Measurements from ENCODE around the gene MORF4L1. TPM values are rescaled to one million over a fixed set of nuclear protein-coding genes. Genes with fewer than 3 reads are reported as not detected.
"Not testable (repeated sequence)": the region's sequence is repeated elsewhere in the genome, so short reads cannot be mapped to it uniquely, and the experiment has no call there.

MORF4L1 gene
- total and polyA plus RNA-seq, 5 donors, result 296 to 402 (median 364) TPM

DNA sequence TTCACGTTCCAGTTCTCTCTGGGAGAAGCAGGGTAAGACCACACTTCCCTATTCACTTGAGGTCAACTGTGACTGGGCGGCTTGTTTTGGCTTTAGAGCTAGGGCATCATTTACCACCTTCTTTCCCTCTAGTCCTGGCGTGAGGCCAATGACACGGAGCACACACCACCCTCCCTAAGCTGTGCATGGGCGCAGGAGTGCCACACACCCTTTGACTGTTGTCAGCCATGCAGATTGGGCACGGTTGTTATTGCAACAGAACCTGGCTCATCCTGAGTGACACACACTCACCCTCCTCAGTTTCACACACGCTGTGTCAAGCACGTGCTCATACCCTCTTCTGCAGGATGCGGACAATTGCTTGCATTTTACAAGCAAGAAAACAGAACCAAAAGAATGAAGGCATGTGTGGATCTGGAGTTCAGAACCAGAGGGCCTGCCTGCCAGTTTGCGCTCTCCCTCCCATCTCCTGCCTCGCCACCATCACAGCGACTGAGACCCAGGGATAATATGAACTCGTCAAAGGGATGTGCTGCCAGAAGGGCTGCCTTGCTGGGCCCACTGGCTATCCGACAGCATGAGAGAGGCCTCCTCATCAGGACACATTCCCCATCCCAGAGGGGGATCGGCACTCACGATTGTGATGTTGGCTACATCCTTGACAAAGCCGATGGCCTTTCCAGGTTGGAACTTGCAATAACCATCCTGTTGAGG lies 54.5 kb downstream of the MORF4L1 start:
- no peaks in the 10 kb centered on the region for H3K9me3 ChIP-seq (ENCODE audit: control insufficient read depth, low read length)
- no peak for DNase-seq
- no peak overlapping the region for H3K4me3 ChIP-seq (ENCODE audit: low read length)
- H3K4me1 ChIP-seq (ENCODE audit: control insufficient read depth, insufficient read depth, low read length), result peaks cover 2% of the 10 kb centered on the region
- no peak overlapping the region for H3K27ac ChIP-seq (ENCODE audit: low read length)
- ATAC-seq, result no peak
- no peaks in the 10 kb centered on the region for H3K27me3 ChIP-seq (ENCODE audit: control insufficient read depth, insufficient read depth)
- intact Hi-C loops (cut with DNase I), result no loop called here
- 82% methylated on average over 17 of the region's 17 CpGs for WGBS

GRCh38 chr15:78928176-78928575 lies 55.5 kb downstream of the MORF4L1 start:
- H3K27ac ChIP-seq (ENCODE audit: low read length); intact Hi-C loops (cut with DNase I); ATAC-seq; DNase-seq; H3K4me1 ChIP-seq (ENCODE audit: control insufficient read depth, insufficient read depth, low read length); H3K4me3 ChIP-seq (ENCODE audit: low read length); H3K9me3 ChIP-seq (ENCODE audit: control insufficient read depth, low read length); H3K27me3 ChIP-seq (ENCODE audit: control insufficient read depth, insufficient read depth): not testable (repeated sequence)
- WGBS, result 94% methylated on average over 14 of the region's 14 CpGs

DNA sequence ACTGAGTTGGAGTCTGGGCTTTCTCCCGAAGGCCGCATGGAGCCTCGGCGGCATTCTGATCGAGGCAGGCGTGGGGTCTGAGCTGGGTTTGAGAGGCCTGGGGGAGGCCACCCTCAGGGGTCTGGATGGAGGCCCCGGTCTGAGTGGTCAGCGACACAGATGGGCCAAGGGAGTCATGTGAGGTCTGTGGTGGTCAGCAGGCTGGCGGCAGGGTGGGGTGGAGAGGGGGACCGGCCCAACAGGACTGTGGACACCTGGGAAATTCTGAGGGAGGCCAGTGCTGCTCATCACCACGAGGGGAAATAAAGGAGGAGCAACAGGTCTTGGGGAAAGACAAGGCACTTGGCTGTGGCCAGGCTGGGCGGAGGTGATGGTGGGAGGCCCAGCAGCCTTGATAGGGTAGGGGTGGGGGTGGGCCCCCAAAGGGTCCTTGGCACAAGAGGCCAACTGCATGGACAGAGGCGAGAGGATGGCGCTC lies 56.0 kb downstream of the MORF4L1 start:
- DNase-seq (no peak), ATAC-seq (no peak)
- H3K4me3 ChIP-seq (ENCODE audit: low read length), result no peak overlapping the region
- WGBS, result 93% methylated on average over 14 of the region's 14 CpGs
- no peak overlapping the region for H3K27ac ChIP-seq (ENCODE audit: low read length)
- H3K27me3 ChIP-seq (ENCODE audit: control insufficient read depth, insufficient read depth), result no peaks in the 10 kb centered on the region
- H3K4me1 ChIP-seq (ENCODE audit: control insufficient read depth, insufficient read depth, low read length), result peaks cover 3% of the 10 kb centered on the region
- intact Hi-C loops (cut with DNase I), result no loop called here
- H3K9me3 ChIP-seq (ENCODE audit: control insufficient read depth, low read length), result no peaks in the 10 kb centered on the region

DNA sequence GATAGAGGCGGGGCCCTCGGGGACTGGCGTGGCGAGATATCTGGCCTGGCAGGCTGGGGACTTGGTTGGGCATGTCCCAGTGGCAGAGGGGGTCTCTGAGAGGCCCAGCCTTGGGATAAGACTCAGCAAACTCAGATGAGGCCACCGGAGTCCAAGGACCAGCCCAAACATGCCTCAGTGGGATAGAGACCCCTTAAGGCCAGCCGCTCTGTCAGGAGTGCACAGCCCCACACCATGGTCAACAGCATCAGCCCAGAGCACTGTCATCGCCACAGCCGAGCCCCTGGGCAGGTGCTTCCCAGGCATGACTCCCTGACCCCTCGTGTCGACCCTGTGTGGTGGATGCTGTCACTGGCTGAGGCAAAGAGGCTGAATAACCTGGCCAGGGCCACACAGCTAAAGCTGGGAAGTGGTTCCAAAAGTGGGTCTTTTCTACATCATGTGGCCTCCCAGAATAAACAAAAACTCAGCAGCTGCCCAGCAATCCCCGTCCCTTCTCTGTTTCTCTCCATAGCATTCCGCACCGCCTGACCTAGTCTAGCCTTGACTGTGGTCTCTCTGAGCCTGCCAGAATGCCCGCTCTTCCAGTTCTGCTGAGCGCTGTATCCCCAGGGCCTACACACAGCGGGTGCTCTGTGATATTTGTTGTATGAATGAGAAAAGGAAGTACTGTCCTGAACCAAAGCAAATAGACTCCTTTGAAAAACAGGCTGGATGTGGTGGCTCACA lies 57.0 kb downstream of the MORF4L1 start:
- intact Hi-C loops (cut with DNase I), result no loop called here
- Histone ChIP-seq H3K9me3 (ENCODE audit: control insufficient read depth, low read length) (no peaks in the 10 kb centered on the region), H3K4me3 (ENCODE audit: low read length) (no peak overlapping the region), H3K4me1 (ENCODE audit: control insufficient read depth, insufficient read depth, low read length) (peaks cover 8% of the 10 kb centered on the region), H3K27me3 (ENCODE audit: control insufficient read depth, insufficient read depth) (no peaks in the 10 kb centered on the region), H3K27ac (ENCODE audit: low read length) (no peak overlapping the region)
- ATAC-seq, result no peak
- DNase-seq, result no peak
- 92% methylated on average over 16 of the region's 16 CpGs for WGBS

GRCh38 chr15:78930577-78931388 lies 58.1 kb downstream of the MORF4L1 start:
- ATAC-seq (peak; percentile 12 to 30), DNase-seq (no peak)
- intact Hi-C loops (cut with DNase I), result no loop called here
- WGBS, result 71% methylated on average over 11 of the region's 11 CpGs
- Histone ChIP-seq H3K4me1 (ENCODE audit: control insufficient read depth, insufficient read depth, low read length) (peaks cover 8% of the 10 kb centered on the region), H3K9me3 (ENCODE audit: control insufficient read depth, low read length) (no peaks in the 10 kb centered on the region), H3K4me3 (ENCODE audit: low read length) (no peak overlapping the region), H3K27me3 (ENCODE audit: control insufficient read depth, insufficient read depth) (no peaks in the 10 kb centered on the region), H3K27ac (ENCODE audit: low read length) (no peak overlapping the region)

DNA sequence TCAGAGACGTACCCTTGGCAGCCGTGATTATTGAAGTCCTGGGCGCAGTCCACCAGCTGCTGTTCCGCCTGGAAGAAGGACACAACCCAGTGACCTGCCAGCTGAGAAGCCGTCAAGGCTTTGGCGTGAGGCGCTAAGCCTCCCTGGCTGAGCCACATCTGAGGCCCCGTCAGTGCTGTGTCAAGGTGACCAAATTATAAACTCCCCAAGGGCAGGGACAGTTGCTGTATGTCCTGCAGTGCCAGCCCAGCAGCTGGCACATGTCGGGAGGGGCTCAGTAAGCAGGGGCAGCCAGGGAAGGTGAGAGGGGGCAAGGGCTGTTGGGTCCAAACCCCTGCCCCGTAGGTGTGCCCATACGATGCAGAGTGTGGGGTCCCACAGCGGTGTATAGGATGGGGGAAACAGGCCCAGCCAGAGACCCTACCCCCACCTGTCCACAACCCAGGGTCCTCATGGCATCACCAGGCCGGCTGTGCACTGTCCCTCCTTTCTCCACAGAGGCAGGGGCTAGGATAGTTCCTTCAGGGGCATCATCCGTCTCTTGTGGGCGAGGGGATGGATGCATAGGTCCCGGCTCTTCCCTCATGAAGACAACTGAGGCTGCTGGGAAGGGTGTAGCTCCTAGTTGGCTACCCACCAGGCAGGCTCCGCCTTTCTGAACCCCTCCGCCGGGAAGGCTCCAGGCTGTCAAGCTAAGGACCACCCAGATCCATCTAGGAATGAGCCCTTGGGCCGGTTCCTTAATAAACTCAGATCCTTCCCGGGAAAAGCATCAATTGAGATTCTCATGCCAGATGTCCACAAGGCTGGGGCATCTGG lies 59.0 kb downstream of the MORF4L1 start:
- 79% methylated on average over 21 of the region's 21 CpGs for WGBS
- H3K9me3 ChIP-seq (ENCODE audit: control insufficient read depth, low read length), result no peaks in the 10 kb centered on the region
- DNase-seq (no peak), ATAC-seq (no peak)
- H3K27me3 ChIP-seq (ENCODE audit: control insufficient read depth, insufficient read depth), result no peaks in the 10 kb centered on the region
- intact Hi-C loops (cut with DNase I), result no loop called here
- H3K4me3 ChIP-seq (ENCODE audit: low read length), result no peak overlapping the region
- no peak overlapping the region for H3K27ac ChIP-seq (ENCODE audit: low read length)
- H3K4me1 ChIP-seq (ENCODE audit: control insufficient read depth, insufficient read depth, low read length), result peaks cover 8% of the 10 kb centered on the region

DNA sequence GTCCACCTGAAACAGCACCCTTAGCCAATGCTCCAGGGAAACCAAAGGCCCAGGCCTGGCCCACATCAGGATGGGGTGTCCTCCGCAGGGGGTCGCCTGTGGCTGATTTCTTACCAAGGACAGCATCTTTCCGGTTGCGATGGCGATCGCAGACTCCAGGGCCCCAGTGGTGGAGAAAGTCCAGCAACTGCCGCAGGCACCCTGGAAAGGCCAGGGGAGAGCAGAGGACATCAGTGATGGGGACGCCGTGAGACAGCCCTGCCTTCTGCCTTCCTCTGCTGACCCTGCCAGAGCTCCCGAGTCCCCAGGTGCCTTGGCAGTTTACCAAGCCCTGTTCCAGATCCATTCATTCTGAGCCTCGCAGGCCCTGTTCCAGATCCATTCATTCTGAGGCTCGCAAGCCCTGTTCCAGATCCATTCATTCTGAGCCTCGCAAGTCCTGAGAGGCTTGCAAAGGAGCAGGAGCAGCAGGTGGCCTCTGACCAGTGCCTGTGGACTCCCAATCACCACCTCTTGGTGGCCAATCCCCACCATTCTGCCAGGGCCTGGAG lies 59.6 kb downstream of the MORF4L1 start:
- 80% methylated on average over 13 of the region's 13 CpGs for WGBS
- ATAC-seq (no peak), DNase-seq (no peak)
- Histone ChIP-seq H3K27me3 (ENCODE audit: control insufficient read depth, insufficient read depth) (no peaks in the 10 kb centered on the region), H3K4me1 (ENCODE audit: control insufficient read depth, insufficient read depth, low read length) (peaks cover 8% of the 10 kb centered on the region), H3K4me3 (ENCODE audit: low read length) (no peak overlapping the region), H3K9me3 (ENCODE audit: control insufficient read depth, low read length) (no peaks in the 10 kb centered on the region), H3K27ac (ENCODE audit: low read length) (no peak overlapping the region)
- intact Hi-C loops (cut with DNase I), result no loop called here

DNA sequence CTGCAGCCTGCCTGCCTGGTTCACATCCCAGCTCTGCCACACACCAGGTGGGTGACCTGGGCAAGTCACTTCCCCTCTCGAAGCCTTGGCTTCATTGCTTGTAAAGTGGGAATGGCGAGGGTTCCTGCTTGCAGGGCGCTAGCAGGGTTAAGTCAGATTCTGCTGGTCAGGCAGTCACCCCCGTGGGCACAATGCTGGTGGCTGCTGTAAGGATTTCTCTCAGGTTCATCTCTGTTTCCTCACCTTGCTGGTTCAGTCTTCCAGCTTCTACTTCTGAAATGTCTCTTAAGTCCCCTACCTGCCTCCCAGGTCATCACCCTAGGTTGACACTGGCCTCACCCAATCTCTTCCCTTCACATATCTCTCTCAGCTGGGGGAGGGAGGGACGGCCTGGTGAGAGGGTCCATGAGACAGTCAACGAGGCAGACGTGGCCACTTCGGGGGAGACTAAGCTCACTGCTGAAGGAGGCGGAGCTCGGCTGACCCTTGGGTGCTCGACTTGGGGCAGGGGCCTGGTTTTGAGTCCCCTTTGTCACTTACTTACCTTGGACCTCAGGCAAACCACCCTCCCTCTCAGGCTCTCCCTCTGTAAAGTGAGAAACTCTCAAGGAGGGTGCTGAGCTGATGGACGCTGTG lies 60.6 kb downstream of the MORF4L1 start:
- no peak overlapping the region for H3K27ac ChIP-seq (ENCODE audit: low read length)
- H3K9me3 ChIP-seq (ENCODE audit: control insufficient read depth, low read length), result no peaks in the 10 kb centered on the region
- WGBS, result 75% methylated on average over 12 of the region's 12 CpGs
- no peak for DNase-seq
- H3K27me3 ChIP-seq (ENCODE audit: control insufficient read depth, insufficient read depth), result no peaks in the 10 kb centered on the region
- ATAC-seq, result no peak
- H3K4me3 ChIP-seq (ENCODE audit: low read length), result no peak overlapping the region
- peaks cover 8% of the 10 kb centered on the region for H3K4me1 ChIP-seq (ENCODE audit: control insufficient read depth, insufficient read depth, low read length)
- intact Hi-C loops (cut with DNase I), result no loop called here

- Histone ChIP-seq H3K9me3 (ENCODE audit: control insufficient read depth, low read length) (no peaks in the 10 kb centered on the region), H3K27ac (ENCODE audit: low read length) (no peak overlapping the region), H3K27me3 (ENCODE audit: control insufficient read depth, insufficient read depth) (no peaks in the 10 kb centered on the region), H3K4me1 (ENCODE audit: control insufficient read depth, insufficient read depth, low read length) (peaks cover 8% of the 10 kb centered on the region), H3K4me3 (ENCODE audit: low read length) (no peak overlapping the region)
- intact Hi-C loops (cut with DNase I), result no loop called here
- peak; percentile 68 to 71 for ATAC-seq
- DNase-seq, result peak in 2 of 3 donors; percentile 69 to 82
- WGBS, result 45% methylated on average over 20 of the region's 20 CpGs
These were observed 61.3 kb downstream of the MORF4L1 start for GRCh38 chr15:78933823-78934654.

All from right cardiac atrium (tissue), 5 donors.